MM.1S (cell line): ENCODE data around the gene KCNQ2.

ENCODE experiments used
- CTCF ChIP-seq: fragments of 300-600 bp; sonication (generic); IDR thresholded peaks from 2 replicates; pipeline ENCODE4 v1.5.1; 2016; ENCODE audit warnings: antibody characterized with exemption, low read length, mixed read lengths
- EZH2 ChIP-seq: fragments of 300-600 bp; sonication (generic); optimal IDR thresholded peaks from 2 replicates; pipeline ENCODE3; 2017; ENCODE audit warnings: low read depth, mild to moderate bottlenecking, antibody characterized with exemption, low read length, mixed read lengths
- EZH2phosphoT487 ChIP-seq: fragments of 300-600 bp; sonication (generic); IDR thresholded peaks from 2 replicates; pipeline ENCODE4 v1.6.1; 2018; ENCODE audit warnings: antibody characterized with exemption, low read length

DNA sequence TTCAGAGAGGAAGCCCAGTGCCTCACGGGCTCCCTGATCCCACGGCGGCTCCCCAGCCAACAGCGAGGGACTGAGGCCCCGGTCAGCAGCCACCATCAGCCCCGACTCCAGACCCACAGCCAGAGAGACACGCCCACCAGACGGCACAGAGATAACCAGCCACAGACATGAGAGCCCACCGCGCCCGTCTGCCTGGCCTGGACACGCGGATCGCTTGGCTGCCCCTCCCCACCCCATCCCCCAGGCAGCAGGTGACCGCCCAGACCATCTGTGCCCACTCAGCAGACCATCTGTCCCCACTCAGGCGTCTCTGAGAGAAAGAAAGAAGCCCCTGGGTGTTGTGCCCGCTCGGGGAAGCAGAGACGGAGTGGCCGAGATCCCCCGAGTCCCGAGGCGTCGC, 55.8 kb downstream of the KCNQ2 start:
- TF ChIP-seq CTCF: no peak
- no peak for TF ChIP-seq EZH2
- TF ChIP-seq EZH2phosphoT487: no peak
